BE2C (cell line): Measurements from ENCODE around the gene ANXA10.

Experiments used
- DNase-seq: peaks from one replicate; pipeline ENCODE4 v3.0.0-alpha.2; 2020
- H3K27me3 ChIP-seq: fragments of 250-450 bp; sonication (Bioruptor Pico); 2 replicates; pipeline ENCODE4 v1.5.1; 2020; ENCODE audit warnings: mild to moderate bottlenecking
- H3K36me3 ChIP-seq: fragments of 250-450 bp; sonication (Bioruptor Pico); 2 replicates; pipeline ENCODE4 v1.5.1; 2020; ENCODE audit warnings: mild to moderate bottlenecking
- H3K4me1 ChIP-seq: fragments of 250-450 bp; sonication (Bioruptor Pico); 2 replicates; pipeline ENCODE4 v1.5.1; 2020
- H3K4me3 ChIP-seq: 2 replicates; pipeline ENCODE4 v1.5.1; 2011; ENCODE audit warnings: low read depth, low read length
- H3K9me3 ChIP-seq: fragments of 250-450 bp; sonication (Bioruptor Pico); 2 replicates; pipeline ENCODE4 v1.5.1; 2020
- TF ChIP-seq, protein P1 (sequence below): IDR thresholded peaks from 2 replicates; pipeline ENCODE4 v1.5.1; 2012; ENCODE audit warnings: mild to moderate bottlenecking, low read depth, low read length

ANXA10 gene

DNA sequence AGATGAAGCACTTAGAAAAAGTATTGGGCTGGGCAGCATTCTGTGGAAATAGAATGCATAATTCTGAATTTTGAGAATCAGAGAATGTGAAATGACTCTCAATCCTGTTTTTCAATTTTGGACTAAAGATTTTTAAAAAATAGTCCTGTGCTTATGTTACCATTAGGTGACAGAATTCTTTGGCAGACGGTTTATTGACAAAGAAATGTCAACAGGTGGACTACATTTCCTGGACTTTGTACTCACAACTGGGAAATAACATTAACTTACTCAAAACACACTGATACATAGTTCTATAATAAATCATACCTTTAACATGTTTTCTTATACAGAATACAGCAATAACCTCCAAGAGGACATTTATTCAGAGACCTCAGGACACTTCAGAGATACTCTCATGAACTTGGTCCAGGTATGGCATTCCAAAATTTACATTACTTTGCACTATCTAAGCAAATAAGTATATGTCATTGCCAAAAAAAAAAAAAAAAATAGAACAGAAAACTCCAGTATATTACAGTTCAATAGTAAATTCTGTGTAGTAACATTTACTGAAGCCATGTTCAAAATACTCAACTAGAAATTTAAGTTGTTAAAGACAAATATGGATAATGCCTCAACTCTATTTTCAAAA, 72.7 kb downstream of the ANXA10 start:
- Histone ChIP-seq H3K36me3 (no peaks in the 10 kb centered on the region), H3K4me3 (no peak overlapping the region), H3K27me3 (no peaks in the 10 kb centered on the region), H3K9me3 (no peaks in the 10 kb centered on the region), H3K4me1 (no peaks in the 10 kb centered on the region)
- no peak for DNase-seq
- TF ChIP-seq, protein P1, sequence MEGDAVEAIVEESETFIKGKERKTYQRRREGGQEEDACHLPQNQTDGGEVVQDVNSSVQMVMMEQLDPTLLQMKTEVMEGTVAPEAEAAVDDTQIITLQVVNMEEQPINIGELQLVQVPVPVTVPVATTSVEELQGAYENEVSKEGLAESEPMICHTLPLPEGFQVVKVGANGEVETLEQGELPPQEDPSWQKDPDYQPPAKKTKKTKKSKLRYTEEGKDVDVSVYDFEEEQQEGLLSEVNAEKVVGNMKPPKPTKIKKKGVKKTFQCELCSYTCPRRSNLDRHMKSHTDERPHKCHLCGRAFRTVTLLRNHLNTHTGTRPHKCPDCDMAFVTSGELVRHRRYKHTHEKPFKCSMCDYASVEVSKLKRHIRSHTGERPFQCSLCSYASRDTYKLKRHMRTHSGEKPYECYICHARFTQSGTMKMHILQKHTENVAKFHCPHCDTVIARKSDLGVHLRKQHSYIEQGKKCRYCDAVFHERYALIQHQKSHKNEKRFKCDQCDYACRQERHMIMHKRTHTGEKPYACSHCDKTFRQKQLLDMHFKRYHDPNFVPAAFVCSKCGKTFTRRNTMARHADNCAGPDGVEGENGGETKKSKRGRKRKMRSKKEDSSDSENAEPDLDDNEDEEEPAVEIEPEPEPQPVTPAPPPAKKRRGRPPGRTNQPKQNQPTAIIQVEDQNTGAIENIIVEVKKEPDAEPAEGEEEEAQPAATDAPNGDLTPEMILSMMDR = no peak

DNA sequence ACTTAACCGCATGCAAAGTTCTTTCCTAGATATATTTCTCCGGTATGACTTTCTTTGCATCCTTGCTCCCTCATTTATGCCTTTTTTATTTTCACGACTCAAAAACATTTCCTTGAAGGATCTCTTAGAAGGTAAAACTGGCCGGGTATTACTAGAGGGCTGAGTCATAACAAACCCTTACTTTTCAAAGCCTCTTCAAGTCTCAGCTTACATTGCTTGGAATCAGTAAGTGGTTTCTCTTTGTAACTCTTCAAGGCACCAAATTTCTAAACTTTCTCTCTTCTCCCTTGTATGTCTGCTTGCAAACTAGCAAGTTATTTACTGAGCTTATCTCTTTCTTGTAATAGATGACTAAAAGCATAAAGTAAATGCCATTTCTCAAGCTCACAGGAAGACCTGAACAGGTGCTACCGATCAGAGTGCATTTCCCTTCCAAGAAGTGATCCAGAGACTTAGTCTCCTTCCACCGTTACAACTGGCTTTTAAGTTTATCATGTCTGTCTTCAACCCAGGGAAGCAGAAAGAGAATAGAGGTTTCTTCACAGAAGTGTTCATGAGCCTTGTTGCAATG, 75.5 kb downstream of the ANXA10 start:
- no peak for DNase-seq
- Histone ChIP-seq H3K4me3 (no peak overlapping the region), H3K36me3 (no peaks in the 10 kb centered on the region), H3K4me1 (no peaks in the 10 kb centered on the region), H3K27me3 (no peaks in the 10 kb centered on the region), H3K9me3 (no peaks in the 10 kb centered on the region)
- TF ChIP-seq, protein P1 = no peak

DNA sequence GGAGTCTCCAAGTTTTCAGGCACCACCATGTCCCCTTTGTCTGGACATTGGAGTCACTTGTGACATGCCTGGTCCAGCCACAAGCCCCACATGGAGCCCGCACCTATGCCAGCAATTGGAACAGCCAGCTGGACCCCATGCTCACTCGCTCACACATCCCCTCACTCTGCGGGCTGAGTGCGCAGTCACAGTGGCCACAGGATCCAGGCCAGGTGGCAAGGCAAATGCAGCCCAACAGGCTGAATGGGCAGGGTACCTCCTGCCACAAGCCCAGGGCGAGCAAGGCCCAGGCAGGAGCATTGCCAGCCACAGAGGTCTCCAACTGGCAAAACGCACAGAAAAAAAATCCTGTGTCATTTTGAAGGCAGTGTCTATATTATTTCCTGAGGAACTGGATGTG, 82.0 kb downstream of the ANXA10 start:
- Histone ChIP-seq H3K27me3 (no peaks in the 10 kb centered on the region), H3K4me1 (no peaks in the 10 kb centered on the region), H3K4me3 (no peak overlapping the region), H3K9me3 (no peaks in the 10 kb centered on the region), H3K36me3 (no peaks in the 10 kb centered on the region)
- TF ChIP-seq, protein P1 = no peak
- DNase-seq = no peak

DNA sequence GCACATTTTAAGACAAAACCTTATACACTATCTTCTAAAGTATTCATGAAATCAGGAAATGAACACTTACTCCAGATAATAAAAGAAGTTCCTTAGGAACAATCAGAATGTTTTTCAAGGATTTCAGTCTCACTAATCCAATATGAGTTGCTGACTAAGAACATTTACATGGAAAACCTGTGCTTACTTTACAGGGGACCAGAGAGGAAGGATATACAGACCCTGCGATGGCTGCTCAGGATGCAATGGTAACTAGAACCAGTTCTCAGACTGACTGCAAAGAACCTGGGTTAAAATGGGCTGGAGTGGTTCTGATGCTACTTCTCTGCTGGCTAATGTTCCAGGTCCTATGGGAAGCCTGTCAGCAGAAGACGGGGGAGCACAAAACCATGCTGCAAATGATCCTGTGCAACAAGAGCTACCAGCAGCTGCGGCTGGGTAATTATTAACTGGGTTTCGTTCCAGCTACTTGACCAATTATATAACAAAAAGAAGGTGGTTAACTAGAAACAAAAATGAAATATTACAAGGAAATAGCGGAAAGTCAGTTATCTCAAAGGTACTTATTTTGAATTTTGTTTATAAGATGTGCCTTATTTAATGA, 85.3 kb downstream of the ANXA10 start:
- H3K27me3 ChIP-seq = no peaks in the 10 kb centered on the region
- H3K9me3 ChIP-seq = no peaks in the 10 kb centered on the region
- no peaks in the 10 kb centered on the region for H3K4me1 ChIP-seq
- TF ChIP-seq, protein P1 = no peak
- no peaks in the 10 kb centered on the region for H3K36me3 ChIP-seq
- no peak for DNase-seq
- no peak overlapping the region for H3K4me3 ChIP-seq

DNA sequence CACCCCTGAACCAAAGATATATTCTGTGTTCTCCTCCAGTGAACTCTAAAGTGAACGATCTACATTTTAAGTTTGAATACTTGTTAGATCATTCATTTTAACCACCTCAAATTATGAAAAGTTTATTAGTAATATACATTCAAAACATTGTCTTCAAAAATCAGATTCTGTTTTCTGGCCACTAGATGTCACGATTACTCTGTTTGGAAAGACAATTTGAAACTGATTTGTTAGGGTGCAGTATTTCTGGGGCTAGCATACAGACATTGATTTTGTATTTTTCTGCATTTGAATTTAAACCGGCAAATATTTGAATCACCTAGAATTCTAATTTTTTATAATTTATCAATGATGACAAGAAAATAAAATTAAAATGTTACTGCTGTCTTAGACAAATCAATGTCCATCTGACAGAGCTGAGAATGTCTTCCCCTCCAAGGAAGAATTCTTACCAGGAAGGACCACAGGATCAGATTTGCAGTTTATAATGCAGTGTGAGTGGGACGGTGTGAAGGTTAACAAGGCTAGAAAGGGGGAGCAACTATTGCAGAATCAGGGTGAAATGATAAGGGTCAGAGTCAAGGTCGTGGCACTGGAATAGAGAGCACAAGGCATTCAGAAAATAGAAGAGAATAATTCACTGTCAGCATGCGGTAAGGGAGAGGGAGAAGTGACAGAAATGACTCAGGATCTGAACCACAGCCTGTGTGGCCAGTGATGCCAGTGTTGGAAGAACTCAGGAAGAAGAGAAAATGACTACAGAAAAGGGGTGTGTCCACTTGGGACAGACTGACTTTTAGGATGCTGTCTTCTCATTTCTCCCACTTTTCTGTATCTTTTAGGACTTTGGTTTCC, 91.6 kb downstream of the ANXA10 start:
- H3K4me1 ChIP-seq = no peaks in the 10 kb centered on the region
- no peak for DNase-seq
- H3K9me3 ChIP-seq = no peaks in the 10 kb centered on the region
- H3K4me3 ChIP-seq = no peak overlapping the region
- H3K27me3 ChIP-seq = no peaks in the 10 kb centered on the region
- TF ChIP-seq, protein P1 = peak; percentile 69
- H3K36me3 ChIP-seq = no peaks in the 10 kb centered on the region

DNA sequence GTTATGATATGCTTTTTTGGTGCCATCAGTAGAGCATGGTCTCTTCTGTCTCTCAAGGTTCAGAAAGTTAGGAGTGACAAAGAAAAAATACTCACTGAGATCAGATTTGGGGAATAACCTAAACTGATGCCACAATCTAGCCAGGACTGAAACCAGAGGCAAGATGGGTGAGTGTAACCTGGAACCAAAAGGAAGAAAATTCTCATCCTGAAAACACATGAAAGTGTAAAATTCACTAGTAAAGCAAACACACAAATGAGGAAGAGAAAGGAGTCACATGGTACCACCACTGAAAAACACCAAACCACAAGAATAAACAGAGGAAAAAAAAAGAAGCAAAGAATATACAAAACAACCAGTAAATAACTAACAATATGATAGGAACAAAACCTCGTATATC, 96.4 kb downstream of the ANXA10 start:
- TF ChIP-seq, protein P1 = no peak
- DNase-seq = no peak
- H3K9me3 ChIP-seq = no peaks in the 10 kb centered on the region

More for the DNA sequence above, 96.4 kb downstream of the ANXA10 start:
- Histone ChIP-seq H3K4me1 (no peaks in the 10 kb centered on the region), H3K36me3 (no peaks in the 10 kb centered on the region), H3K4me3 (no peak overlapping the region), H3K27me3 (no peaks in the 10 kb centered on the region)
